Transverse colon (tissue), 4 donors: ENCODE results near the gene NAT8. TPM values are rescaled to one million over a fixed set of nuclear protein-coding genes. Genes with fewer than 3 reads are reported as not detected.
"Not testable (repeated sequence)": the region's sequence is repeated elsewhere in the genome, so short reads cannot be mapped to it uniquely, and the experiment has no call there.

Experiments
- DNase-seq: peaks from one replicate; pipeline ENCODE4 v3.0.0-alpha.2; 2019
- H3K27ac ChIP-seq, 4 donors: fragments of 200-600 bp; sonication (generic); 2 replicates each; pipeline ENCODE4 v1.5.1; 2016 to 2018; ENCODE audit warnings: inconsistent platforms in 4 of 4
- H3K27me3 ChIP-seq: fragments of 200-600 bp; sonication (generic); 2 replicates; pipeline ENCODE4 v1.5.1; 2017; ENCODE audit warnings: inconsistent platforms
- H3K36me3 ChIP-seq, 4 donors: fragments of 200-600 bp; sonication (generic); 2 replicates each; pipeline ENCODE4 v1.5.1; 2017 to 2019; ENCODE audit warnings: inconsistent platforms in 4 of 4
- H3K4me1 ChIP-seq, 4 donors: fragments of 200-600 bp; sonication (generic); 2 replicates each; pipeline ENCODE4 v1.5.1; 2017 to 2020; ENCODE audit warnings: inconsistent platforms in 4 of 4
- H3K4me3 ChIP-seq, 4 donors: fragments of 200-600 bp; sonication (generic); 1 replicate in 1 of 4; 2 replicates in 3 of 4; pipeline versions ENCODE4 v1.5.1 to v1.6.1; 2017 to 2019; ENCODE audit warnings: inconsistent platforms in 4 of 4
- H3K9me3 ChIP-seq, 2 donors: fragments of 200-600 bp; sonication (generic); 2 replicates each; pipeline ENCODE4 v1.5.1; 2017 to 2019; ENCODE audit warnings: inconsistent platforms in 2 of 2
- CTCF ChIP-seq, 5 experiments: fragments of 200-600 bp in 3 of 5; fragments of 450-650 bp in 2 of 5; sonication (generic) in 3 of 5; IDR thresholded peaks; 1 replicate in 2 of 5; 2 replicates in 3 of 5; pipeline ENCODE4 v1.5.1; 2016 to 2017; ENCODE audit warnings: antibody characterized with exemption in 5 of 5, inconsistent platforms in 3 of 5, mild to moderate bottlenecking in 2 of 5, moderate library complexity in 1 of 5
- WGBS, 2 donors: methylation state at CpG; one replicate each; pipeline ENCODE4 v1.1.5; 2018; ENCODE audit warnings: low coverage in 1 of 2; 5-methylcytosine and 5-hydroxymethylcytosine counted together
- in situ Hi-C, 4 donors: fragments of 200-750 bp; cut with MboI; loops; one replicate each; pipeline versions ENCODE4 v1.15.0 to v1.15.1; 2017; ENCODE audit warnings: low sequenced_read_pairs in 3 of 4, low pct_ligation_motif_present in 1 of 4, low pct_unique_long_range_greater_than_20kb in 1 of 4
- intact Hi-C: fragments of 100-400 bp; cut with DNase I; formaldehyde crosslinking; loops from one replicate; pipeline ENCODE4 v1.15.1; 2023; ENCODE audit warnings: low total_unique reads
- total RNA-seq, 4 donors: library from RNA; depleted of rRNA; stranded (reverse); fragments of >200 nt; gene quantifications; one replicate each; pipeline ENCODE4 v1.1.0, GENCODE V29; 2016

The NAT8 gene
- total RNA-seq, 4 donors from 2014 or later, result 1.2 to 4.6 TPM; not detected in 2

GRCh38 chr2:73630662-73631266, 11.5 kb downstream of the NAT8 start:
- H3K27ac ChIP-seq, DNase-seq, H3K9me3 ChIP-seq, H3K36me3 ChIP-seq, intact Hi-C loops, in situ Hi-C loops, H3K27me3 ChIP-seq, H3K4me3 ChIP-seq, H3K4me1 ChIP-seq: not testable (repeated sequence)
- peak in 3 of 5 experiments; percentile 32 to 56 (median 54) for TF ChIP-seq CTCF (IDR thresholded peaks at IDR 0.05)
- 44% methylated on average over 2 of the region's 2 CpGs; no CpG with 5 or more reads in 1 of the 2 donors for WGBS, 2 donors

GRCh38 chr2:73628493-73628892, 13.7 kb downstream of the NAT8 start:
- H3K27ac ChIP-seq, in situ Hi-C loops, H3K27me3 ChIP-seq, H3K4me1 ChIP-seq, H3K36me3 ChIP-seq, DNase-seq, H3K4me3 ChIP-seq, intact Hi-C loops, H3K9me3 ChIP-seq: not testable (repeated sequence)
- 79 to 83% methylated on average over 2 of the region's 2 CpGs for WGBS, 2 donors

GRCh38 chr2:73626237-73626636, 16.0 kb downstream of the NAT8 start:
- H3K4me3 ChIP-seq, H3K9me3 ChIP-seq, intact Hi-C loops, in situ Hi-C loops, H3K36me3 ChIP-seq, DNase-seq, H3K27me3 ChIP-seq, H3K4me1 ChIP-seq, H3K27ac ChIP-seq: not testable (repeated sequence)
- WGBS, 2 donors, result 49 to 55% methylated on average over 4 to 5 of the region's 5 CpGs

- H3K27ac ChIP-seq, DNase-seq, H3K4me3 ChIP-seq, H3K36me3 ChIP-seq, H3K4me1 ChIP-seq, intact Hi-C loops, H3K27me3 ChIP-seq, H3K9me3 ChIP-seq: not testable (repeated sequence)
- 86% methylated on average over 8 of the region's 9 CpGs; no CpG with 5 or more reads in 1 of the 2 donors for WGBS, 2 donors
- in situ Hi-C loops, result loop anchor here in 1 of 4 donors (5.0 kb wide), 1 partner anchor 68 kb away; no protein-coding TSS in a partner anchor
Observed at GRCh38 chr2:73624625-73625024, 17.6 kb downstream of the NAT8 start.

GRCh38 chr2:73624036-73624435, 18.2 kb downstream of the NAT8 start:
- intact Hi-C loops, DNase-seq, H3K4me3 ChIP-seq, H3K27ac ChIP-seq, H3K27me3 ChIP-seq, H3K9me3 ChIP-seq, H3K36me3 ChIP-seq, H3K4me1 ChIP-seq: not testable (repeated sequence)
- in situ Hi-C loops, result loop anchor here in 1 of 4 donors (5.0 kb wide), 1 partner anchor 68 kb away; no protein-coding TSS in a partner anchor

- in situ Hi-C loops, result loop anchor here in 1 of 4 donors (5.0 kb wide), 1 partner anchor 72 kb away; no protein-coding TSS in a partner anchor
- H3K4me1 ChIP-seq, H3K4me3 ChIP-seq, H3K36me3 ChIP-seq, H3K27me3 ChIP-seq, H3K27ac ChIP-seq, DNase-seq, H3K9me3 ChIP-seq, intact Hi-C loops: not testable (repeated sequence)
- peak in 1 of 5 experiments; percentile 35 for TF ChIP-seq CTCF (IDR thresholded peaks at IDR 0.05)
- WGBS, 2 donors, result 28 to 62% methylated on average over 2 to 3 of the region's 3 CpGs
Observed at GRCh38 chr2:73619925-73620324, 22.3 kb downstream of the NAT8 start.
